Neutrophil (primary cell): ENCODE results near the gene FAM111B.
"Not testable (repeated sequence)": the region's sequence is repeated elsewhere in the genome, so short reads cannot be mapped to it uniquely, and the experiment has no call there.

Experiments used
- H3K27ac ChIP-seq: fragments of 200-600 bp; sonication (generic); 2 replicates; pipeline ENCODE4 v1.5.1; 2016; ENCODE audit warnings: mild to moderate bottlenecking, moderate library complexity
- H3K27me3 ChIP-seq: fragments of 200-600 bp; sonication (generic); 2 replicates; pipeline ENCODE4 v1.6.0; 2016; ENCODE audit warnings: mild to moderate bottlenecking
- H3K36me3 ChIP-seq: fragments of 200-600 bp; sonication (generic); 2 replicates; pipeline ENCODE4 v1.5.1; 2017
- H3K4me1 ChIP-seq, 2 experiments: fragments of 200-600 bp in 1 of 2; sonication (generic) in 1 of 2; 1 replicate in 1 of 2; 2 replicates in 1 of 2; pipeline versions ENCODE4 v1.5.1 to v1.6.1; 2013 to 2016; ENCODE audit warnings: low read depth in 1 of 2, low read length in 1 of 2, mild to moderate bottlenecking in 1 of 2, moderate library complexity in 1 of 2; ENCODE audit not compliant: control insufficient read depth in 1 of 2, insufficient read depth in 1 of 2
- H3K4me3 ChIP-seq, 2 experiments: fragments of 200-600 bp in 1 of 2; sonication (generic) in 1 of 2; 1 replicate in 1 of 2; 2 replicates in 1 of 2; pipeline ENCODE4 v1.5.1; 2013 to 2016; ENCODE audit warnings: low read depth in 1 of 2, low read length in 1 of 2, mild to moderate bottlenecking in 1 of 2, moderate library complexity in 1 of 2
- H3K9me3 ChIP-seq: fragments of 200-600 bp; sonication (generic); 2 replicates; pipeline ENCODE4 v1.5.1; 2016
- CTCF ChIP-seq: fragments of 200-600 bp; sonication (generic); IDR thresholded peaks from 2 replicates; pipeline ENCODE4 v1.5.1; 2016; ENCODE audit warnings: antibody characterized with exemption

FAM111B gene

GRCh38 chr11:59088162-59088561, 18.9 kb upstream of the FAM111B start:
- Histone ChIP-seq H3K9me3 (no peaks in the 10 kb centered on the region), H3K4me3 (no peak overlapping the region)

GRCh38 chr11:59093576-59093975, 13.5 kb upstream of the FAM111B start:
- not testable (repeated sequence) for H3K36me3 ChIP-seq, H3K27ac ChIP-seq, H3K4me1 ChIP-seq, H3K9me3 ChIP-seq, H3K27me3 ChIP-seq, H3K4me3 ChIP-seq

More at GRCh38 chr11:59088162-59088561, 18.9 kb upstream of the FAM111B start:
- no peak for TF ChIP-seq CTCF
- no peaks in the 10 kb centered on the region for H3K27me3 ChIP-seq
- H3K27ac ChIP-seq: no peak overlapping the region
- H3K36me3 ChIP-seq: no peaks in the 10 kb centered on the region
- H3K4me1 ChIP-seq: no peaks in the 10 kb centered on the region

- not testable (repeated sequence) for H3K36me3 ChIP-seq, H3K4me3 ChIP-seq, H3K9me3 ChIP-seq, H3K27me3 ChIP-seq, H3K4me1 ChIP-seq, H3K27ac ChIP-seq
Observed at GRCh38 chr11:59095225-59095624, 11.8 kb upstream of the FAM111B start.

- not testable (repeated sequence) for H3K9me3 ChIP-seq, H3K4me3 ChIP-seq, H3K27me3 ChIP-seq, H3K27ac ChIP-seq, H3K4me1 ChIP-seq, H3K36me3 ChIP-seq
Observed at GRCh38 chr11:59095972-59096575, 11.0 kb upstream of the FAM111B start.

- H3K9me3 ChIP-seq: no peaks in the 10 kb centered on the region
- H3K27ac ChIP-seq: no peak overlapping the region
- peaks cover 18% of the 10 kb centered on the region for H3K27me3 ChIP-seq
- no peak for TF ChIP-seq CTCF
- H3K36me3 ChIP-seq: no peaks in the 10 kb centered on the region
- no peak overlapping the region for H3K4me3 ChIP-seq
- no peaks in the 10 kb centered on the region for H3K4me1 ChIP-seq
Observed at GRCh38 chr11:59097113-59097708, 9.8 kb upstream of the FAM111B start.

- not testable (repeated sequence) for H3K4me1 ChIP-seq
Observed at GRCh38 chr11:59097938-59098337, 9.1 kb upstream of the FAM111B start.

GRCh38 chr11:59102259-59102765, 4.7 kb upstream of the FAM111B start:
- Histone ChIP-seq H3K4me1 (peaks cover 0 to 10% of the 10 kb centered on the region in 2 experiments), H3K27ac (no peak overlapping the region), H3K9me3 (no peaks in the 10 kb centered on the region), H3K27me3 (peaks cover 69% of the 10 kb centered on the region), H3K36me3 (no peaks in the 10 kb centered on the region), H3K4me3 (no peak overlapping the region)
- no peak for TF ChIP-seq CTCF

More at GRCh38 chr11:59097938-59098337, 9.1 kb upstream of the FAM111B start:
- not testable (repeated sequence) for H3K9me3 ChIP-seq, H3K27ac ChIP-seq, H3K4me3 ChIP-seq, H3K36me3 ChIP-seq
- H3K27me3 ChIP-seq: peaks cover 26% of the 10 kb centered on the region

GRCh38 chr11:59107721-59108120, 684 bp downstream of the FAM111B start:
- not testable (repeated sequence) for H3K36me3 ChIP-seq, H3K27ac ChIP-seq, H3K9me3 ChIP-seq, H3K4me1 ChIP-seq, H3K4me3 ChIP-seq
- peaks cover 74% of the 10 kb centered on the region for H3K27me3 ChIP-seq
